GM12801 (cell line): Measurements from ENCODE around the gene KCND1.

Source experiments
- TF ChIP-seq, protein P1 (sequence below): IDR thresholded peaks from one replicate; pipeline ENCODE4 v1.5.1; 2011; ENCODE audit warnings: control low read depth; ENCODE audit not compliant: insufficient read length; ENCODE audit errors: extremely low read depth

Gene KCND1

DNA sequence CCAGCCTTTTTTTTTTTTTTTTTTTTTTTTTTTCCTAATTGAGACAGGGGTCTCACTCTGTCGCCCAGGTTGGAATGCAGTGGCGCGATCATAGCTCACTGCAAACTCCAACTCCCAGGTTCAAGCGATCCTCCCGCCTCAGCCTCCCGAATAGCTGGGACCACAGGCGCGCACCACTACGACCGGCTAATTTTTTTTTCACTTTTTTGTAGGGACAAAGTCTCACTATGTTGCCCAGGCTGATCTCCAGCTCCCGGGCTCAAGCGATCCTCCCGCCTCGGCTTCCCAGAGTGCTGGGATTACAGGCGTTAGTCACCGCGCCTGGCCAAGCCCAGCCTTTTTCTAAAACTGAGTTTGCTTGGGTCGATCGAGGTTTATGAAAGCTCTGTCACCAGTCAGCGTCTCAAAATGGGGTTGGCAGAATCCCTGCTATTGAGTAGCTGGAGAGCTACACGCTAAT is 13.0 kb downstream of the KCND1 start:
- TF ChIP-seq, protein P1, sequence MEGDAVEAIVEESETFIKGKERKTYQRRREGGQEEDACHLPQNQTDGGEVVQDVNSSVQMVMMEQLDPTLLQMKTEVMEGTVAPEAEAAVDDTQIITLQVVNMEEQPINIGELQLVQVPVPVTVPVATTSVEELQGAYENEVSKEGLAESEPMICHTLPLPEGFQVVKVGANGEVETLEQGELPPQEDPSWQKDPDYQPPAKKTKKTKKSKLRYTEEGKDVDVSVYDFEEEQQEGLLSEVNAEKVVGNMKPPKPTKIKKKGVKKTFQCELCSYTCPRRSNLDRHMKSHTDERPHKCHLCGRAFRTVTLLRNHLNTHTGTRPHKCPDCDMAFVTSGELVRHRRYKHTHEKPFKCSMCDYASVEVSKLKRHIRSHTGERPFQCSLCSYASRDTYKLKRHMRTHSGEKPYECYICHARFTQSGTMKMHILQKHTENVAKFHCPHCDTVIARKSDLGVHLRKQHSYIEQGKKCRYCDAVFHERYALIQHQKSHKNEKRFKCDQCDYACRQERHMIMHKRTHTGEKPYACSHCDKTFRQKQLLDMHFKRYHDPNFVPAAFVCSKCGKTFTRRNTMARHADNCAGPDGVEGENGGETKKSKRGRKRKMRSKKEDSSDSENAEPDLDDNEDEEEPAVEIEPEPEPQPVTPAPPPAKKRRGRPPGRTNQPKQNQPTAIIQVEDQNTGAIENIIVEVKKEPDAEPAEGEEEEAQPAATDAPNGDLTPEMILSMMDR, result no peak

DNA sequence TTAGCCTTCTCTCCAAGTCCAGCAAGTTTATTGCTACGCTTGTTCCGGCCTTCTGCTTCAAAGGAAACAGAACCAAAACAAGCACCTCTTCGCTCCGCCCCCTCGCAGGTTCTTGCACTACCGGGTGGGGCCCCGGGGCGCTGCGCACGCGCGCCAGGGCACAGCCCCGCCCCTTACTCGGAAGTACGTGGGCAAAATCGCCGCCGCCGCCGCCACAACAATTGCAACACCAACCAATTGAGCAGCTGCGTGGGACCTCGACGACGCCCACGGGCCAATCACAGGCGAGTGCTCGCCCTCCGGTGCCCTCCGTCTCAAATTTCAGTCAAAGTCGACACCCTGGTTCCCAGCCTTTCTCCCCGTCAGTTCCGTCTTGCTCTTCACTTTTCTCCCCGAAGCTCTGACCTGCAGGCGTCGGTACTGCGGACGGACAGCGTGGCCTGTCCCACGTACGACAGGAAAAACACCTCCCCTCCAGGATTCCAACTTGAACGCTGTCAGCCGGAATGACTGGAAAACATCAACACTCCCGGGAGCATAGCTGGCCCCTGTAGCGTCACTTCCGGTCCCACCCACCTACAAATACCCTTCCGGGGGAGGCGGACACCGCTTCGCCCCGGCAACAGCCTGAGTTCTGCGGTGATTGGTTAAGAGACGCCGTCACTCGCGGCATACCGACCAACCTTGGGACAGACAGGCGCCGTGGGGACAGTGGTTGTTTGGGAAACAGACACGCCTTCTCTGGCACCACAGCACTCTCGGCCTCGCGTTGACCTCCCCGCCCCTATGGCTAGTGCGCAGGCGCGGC is 13.6 kb downstream of the KCND1 start:
- TF ChIP-seq, protein P1, result no peak

DNA sequence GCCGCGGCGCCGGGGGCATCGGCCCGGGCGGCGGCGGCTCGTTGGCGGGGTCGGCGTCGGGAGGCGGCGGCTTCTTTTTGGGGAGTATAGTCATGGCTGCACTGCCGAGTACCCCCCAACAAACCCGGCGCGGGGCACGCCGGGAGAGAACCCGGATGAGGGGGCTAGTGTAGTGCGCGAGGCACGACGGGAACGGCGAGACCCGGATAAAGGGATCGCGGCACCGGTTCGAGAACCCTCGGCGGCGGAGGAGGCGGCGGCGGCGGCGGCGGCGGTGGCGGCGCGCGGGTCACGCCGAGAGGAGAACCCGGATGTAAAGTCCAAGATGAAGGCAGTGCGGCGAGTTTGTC is 14.2 kb downstream of the KCND1 start, which contains the start of gene OTUD5:
Gene OTUD5, minus strand, starts transcription at position 131 of the 350 bp plus-strand sequence. Its CDS starts 37 bp downstream, at position 94.
- TF ChIP-seq, protein P1, result no peak

DNA sequence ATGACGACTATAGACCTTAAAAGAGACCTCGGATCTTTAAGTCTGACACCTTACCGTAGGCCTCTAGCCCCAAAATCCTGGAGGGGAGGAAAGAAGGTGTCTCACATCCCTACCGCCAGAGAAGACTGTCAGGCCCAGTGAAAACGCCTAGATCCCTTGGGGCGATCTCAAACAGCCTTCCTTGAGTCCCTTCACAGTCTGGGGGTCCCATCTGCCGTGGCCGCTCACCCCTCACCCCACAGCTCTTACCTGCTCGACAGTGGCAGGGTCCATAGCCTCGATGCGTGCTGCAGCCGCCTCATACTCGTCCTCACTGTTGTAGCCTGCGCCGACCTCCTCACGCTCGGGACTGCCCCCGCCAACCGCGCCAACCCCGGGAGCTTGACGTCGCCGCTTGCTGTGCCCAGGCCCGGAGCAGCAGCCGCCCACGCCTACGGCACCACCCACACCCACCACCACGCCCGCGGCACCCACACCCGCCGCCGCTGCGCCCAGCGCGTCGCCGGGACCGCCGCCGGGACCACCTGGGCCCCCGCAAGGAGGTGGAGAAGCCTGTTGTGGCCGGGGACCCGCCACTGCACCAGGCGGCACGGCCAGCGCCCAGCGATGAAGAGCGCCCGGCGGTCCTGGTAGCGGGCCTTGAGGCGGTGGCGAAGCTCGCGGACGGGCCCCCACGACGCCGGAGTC is 14.8 kb downstream of the KCND1 start:
- TF ChIP-seq, protein P1, result no peak

DNA sequence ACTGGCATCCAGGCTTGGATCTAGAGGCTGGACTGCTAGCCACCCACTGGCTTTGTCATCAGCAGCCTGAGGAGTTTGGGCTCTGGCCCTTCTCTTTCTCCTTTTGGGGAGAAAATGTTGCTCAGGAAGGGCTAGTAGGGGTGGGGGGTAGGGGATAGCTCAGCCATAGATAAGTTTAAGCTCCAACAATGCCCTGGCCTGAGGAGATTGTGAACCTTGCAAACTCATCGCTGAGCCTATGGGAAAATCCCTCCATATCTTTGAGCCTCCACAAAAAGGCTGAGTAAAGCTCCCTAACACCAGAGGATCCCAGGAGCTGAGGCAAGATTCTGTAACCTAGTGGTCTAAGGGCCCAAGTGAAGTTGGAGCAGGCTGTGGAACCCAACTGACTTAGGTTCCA is 23.1 kb downstream of the KCND1 start:
- TF ChIP-seq, protein P1, result no peak

DNA sequence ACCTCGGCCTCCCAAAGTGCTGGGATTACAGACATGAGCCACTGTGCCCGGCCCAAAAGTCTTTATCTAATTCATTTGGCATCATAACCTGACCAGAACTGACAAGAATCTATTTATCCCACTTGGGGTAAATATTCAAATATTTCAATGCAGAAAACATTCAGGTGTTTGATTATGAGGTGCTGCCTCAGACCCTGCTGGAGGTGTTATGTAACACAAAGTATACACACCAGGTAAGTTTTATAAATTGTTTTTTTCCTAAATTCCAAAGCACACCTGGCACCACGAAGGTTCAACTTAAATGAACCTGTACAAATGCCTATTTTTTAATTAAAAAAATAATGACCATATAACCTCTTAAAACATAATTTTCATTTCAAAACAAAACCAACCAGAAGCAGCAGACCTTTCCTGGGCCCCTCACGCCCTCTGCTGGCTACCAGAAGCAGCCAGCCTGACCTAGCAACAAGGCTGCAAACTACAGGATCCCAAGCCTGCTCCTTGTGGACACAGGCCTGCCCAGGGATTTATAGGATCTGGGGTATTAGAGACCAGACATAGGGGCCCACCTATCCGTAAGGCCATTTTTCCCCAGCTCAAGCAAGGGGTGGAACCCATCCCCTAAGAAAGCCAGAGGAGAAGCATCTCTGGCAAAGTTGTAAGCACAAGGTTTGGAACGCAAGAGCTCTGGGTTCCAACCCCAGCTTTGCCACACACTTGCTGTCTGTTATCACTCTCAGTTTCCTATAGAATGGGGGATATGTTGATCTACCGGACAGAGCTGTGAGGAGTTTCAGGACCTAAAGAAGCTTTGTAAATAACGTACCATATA is 25.9 kb downstream of the KCND1 start:
- TF ChIP-seq, protein P1, result no peak

DNA sequence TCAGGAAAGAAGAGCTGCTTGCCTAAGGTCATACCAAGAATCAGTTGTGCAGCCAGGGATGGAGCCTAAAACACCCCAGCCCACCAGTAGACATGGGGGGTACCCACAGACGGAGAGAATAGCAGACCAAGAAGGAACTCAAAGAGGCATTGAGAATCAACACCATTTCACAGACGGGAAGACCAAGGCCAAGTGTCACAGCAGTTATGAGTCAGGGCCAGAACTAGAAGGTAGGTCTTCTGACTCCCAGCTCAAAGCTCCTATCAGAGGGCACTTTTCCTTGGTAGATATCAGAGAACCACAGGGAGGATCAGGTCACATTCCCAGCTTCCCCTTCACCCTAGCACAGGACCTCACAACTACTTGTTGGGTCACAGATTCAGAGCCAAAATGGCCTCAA is 28.7 kb downstream of the KCND1 start:
- TF ChIP-seq, protein P1, result no peak
